Activated CD4-positive, CD25-positive, alpha-beta regulatory T cell treated with anti-CD3 and anti-CD28 coated beads, Interleukin-2, amount 50 U/mL, for 24 hours (primary cell): ENCODE results near the gene PTPRT.

Experiments
- ATAC-seq, 2 donors: fragments of 150-1000 bp; cut with Tn5 transposase; one replicate each; pipeline ENCODE4 v1.10.0; 2021; ENCODE audit warnings: mild to moderate bottlenecking in 1 of 2, moderate library complexity in 1 of 2

Gene PTPRT

GRCh38 chr20:43096931-43097260, 92.8 kb downstream of the PTPRT start:
- ATAC-seq, result no peak

DNA sequence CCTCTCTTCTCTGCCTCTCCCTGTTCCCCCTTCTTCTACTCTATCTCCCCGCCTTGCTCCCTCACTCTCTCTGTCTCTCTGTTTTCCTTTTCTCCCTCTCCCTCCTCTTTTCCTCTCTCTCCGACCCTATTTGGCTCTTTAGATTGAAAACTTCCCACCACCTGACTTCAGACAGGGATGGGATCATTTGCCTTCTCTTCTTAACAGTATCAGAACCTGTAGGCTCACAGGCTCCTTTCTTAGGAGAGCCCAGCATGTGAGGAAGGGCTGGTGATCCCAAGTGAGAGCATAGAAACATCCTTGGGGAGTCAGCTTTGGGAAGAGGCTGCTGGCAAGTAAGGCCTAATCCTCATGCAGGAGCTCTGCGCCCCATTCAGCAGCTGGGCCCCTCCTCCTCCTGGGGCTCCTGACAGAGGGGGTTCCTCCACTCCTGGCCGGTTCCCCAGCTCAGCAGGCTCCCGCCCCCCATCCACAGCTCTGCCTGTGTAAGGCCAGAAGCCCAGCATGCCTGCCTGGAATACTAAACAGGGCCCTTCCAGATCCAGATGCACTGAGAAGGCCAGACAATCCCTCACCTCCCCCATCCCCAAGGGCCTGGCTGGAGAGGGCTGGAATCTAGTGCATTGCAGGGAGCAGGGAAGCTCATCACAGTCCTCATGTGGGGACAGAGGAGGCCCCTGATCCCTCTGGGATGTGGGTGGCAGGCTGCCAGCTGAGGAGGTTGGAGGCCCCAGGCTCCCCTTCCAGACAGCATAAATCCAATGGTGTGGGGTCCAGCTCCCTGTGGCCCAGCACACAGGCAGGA, 93.4 kb downstream of the PTPRT start:
- no peak for ATAC-seq

DNA sequence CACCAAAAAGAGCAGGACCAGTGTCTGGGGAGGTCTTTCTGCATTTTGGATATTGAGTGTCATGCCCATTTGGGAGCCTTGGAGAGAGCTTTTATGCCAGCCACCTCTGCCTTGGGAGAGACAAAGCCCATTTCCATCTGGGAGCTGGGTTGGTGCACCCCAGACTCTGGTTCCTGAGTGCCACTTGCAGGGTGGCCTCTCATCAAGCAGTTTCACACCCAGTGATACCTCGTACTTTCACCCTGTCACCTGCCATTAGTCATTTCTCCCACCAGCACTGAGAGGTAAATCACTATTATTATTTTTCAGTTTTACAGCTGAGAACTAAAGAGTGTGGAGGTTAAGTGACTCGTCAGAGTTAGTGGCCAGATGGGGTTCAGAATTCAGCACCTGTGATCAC, 94.7 kb downstream of the PTPRT start:
- ATAC-seq, result no peak

DNA sequence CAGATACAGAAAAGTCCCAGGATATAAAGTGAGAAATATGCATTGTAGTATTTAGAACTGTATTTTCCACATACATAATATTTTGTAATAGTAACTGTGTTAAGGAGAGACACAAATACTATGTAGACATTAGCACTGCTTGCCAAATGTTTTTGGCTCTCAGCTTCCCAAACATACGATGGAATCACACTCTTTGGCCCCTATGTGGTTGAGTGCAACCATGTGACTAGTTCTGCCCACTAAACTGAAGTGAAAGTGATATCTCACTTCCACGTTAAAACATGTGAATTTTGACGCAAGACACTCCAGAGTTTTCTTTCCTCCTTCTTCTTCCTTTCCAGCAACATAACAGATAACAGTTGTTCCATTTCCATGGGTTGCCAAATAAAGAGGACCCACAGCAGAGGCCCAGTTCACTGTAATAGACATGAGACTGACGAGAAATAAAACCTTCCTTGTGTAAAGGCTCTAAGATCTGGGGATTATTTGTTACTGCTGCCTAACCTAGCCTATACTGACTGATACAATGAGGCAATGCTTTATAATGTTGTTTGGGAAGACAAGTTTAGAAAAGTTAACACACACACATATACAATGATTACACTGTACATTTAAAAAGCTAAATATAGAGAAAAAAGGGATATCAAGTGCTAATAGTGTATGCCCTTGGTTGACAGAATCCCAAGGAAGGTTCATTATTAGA, 97.2 kb downstream of the PTPRT start:
- no peak for ATAC-seq

- ATAC-seq, result no peak
Observed at GRCh38 chr20:43068482-43068881, 121.2 kb downstream of the PTPRT start.

DNA sequence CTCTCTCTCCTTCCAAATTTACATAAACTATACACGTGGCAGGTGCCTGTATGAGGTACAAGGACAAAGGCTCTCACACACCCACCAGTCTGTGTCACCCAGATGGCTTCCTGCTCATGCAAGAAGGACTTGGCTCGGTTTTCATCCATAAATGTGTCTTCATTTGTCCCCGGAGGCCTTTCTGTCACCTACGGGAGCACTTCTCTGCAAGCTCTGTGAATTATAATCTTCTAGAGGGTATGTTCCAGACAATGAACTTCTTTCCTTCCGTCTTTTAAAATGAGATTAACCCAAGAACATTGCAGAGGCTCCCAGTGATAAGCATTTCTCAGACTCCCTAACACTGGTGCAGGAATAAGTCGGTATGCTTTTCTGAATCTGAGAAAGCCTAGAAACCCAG, 123.6 kb downstream of the PTPRT start:
- ATAC-seq, result no peak

DNA sequence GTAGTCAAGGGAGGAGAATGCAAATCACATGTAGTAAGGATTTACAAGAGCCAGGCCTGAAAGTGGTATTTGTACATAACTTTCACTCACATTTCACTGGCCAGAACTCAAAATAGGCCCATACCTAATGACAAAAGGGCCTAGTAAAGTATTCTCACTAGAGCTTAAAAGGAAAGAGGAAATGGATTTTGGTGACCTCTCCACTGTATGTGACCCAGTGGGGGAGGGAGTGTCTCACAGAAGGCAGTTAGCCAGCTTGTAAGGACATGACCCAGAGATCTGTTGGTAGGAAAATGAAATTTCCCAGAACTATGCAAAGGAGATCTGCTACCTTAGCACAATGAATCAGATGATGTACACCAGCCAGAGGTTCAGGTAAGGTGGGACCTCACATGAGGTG, 124.4 kb downstream of the PTPRT start:
- no peak for ATAC-seq

DNA sequence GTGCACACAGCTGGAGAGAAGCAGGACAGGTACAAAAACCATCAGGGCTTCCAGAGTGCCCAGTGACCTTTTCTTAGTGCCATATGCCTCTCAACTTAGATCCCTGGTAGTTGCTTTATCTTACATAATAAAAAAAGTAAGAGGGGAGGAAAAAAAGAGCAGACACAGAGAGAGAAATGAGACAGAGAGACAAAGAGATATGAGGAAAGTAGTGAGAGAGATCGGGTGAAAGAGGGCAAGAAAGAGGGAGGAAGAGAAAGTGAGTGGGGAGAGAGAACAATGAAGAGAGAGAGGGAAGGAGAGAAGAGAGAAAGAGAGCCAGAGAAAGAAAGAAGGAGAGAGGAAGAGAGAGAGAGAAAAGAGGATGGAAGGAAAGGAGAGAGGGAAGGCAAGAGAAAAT, 131.6 kb downstream of the PTPRT start:
- ATAC-seq, result no peak

- ATAC-seq, result no peak
Observed at GRCh38 chr20:43057317-43057716, 132.4 kb downstream of the PTPRT start.

GRCh38 chr20:43055181-43055884, 134.4 kb downstream of the PTPRT start:
- no peak for ATAC-seq

DNA sequence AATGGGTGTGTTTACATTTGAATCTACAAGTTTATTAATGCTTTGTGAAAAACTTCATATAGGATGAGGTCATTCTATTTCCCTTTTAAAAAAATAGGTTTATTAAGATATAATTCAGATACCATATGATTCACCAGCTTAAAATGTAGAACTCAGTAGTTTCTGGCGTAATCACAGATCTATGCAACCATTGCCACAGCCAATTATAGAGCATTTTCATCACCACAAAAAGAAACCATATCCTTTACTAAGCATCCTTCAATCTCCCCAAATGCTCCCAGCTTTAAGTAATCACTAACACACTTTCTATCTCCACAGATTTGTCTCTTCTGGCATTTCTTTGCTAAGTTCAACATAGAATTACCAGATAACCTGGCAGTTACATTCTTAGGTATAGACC, 137.2 kb downstream of the PTPRT start:
- no peak for ATAC-seq

GRCh38 chr20:43046966-43047365, 142.7 kb downstream of the PTPRT start:
- ATAC-seq, result no peak

GRCh38 chr20:43043887-43044286, 145.8 kb downstream of the PTPRT start:
- no peak for ATAC-seq

DNA sequence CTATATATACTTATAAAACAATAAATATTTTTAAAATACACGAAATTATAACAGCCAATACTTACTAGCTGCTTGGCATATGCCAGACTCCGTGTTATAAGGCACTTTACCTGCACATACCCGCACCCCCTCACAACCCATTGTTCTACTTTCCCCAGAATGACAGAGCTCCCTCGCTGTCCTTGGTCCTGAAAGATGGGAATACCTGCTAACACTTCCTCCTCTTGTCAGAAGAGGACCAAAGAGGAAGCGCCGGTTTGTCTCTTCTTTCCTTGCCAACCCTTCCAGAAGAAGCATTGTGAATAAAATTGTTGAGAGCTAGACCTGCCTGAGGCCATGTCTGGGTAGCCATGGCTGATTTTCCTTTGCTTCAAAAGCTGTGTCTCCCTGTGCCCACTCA, 149.3 kb downstream of the PTPRT start:
- no peak for ATAC-seq

- no peak for ATAC-seq
Observed at GRCh38 chr20:43037605-43038309, 151.9 kb downstream of the PTPRT start.

DNA sequence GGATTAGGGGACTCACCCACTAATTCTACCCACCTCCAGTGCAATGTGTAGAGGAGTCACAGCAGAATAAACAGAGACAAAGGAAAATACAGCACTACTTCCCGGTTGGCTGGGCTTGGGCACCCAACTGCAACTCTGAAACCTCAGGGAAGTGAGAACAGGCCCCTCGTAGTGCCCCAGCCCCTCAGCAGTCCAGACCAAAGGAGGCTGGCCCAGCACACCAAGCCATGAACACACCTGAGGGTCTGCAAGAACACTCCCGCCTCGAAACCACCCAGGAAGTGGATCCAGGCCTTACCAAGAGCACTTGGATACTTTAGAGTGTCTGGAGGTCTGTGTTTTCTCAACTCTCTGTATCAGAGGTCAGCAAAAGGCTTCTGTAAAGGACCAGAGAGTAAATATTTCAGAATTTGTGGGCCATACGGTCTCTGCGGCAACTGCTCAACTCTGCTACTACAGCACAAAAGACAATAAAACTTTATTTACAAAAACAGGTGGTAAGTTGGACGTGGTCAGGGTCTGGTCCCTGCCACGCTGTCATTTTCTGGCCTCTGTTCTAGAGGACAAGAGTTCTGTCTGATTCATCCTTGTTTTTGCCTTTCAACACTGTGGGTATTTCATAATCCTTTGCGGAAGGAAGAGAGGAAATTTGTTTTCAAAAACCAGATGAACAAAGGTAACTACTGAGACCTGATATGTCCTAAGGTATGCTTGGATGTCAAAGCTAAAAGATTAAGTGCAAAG, 154.6 kb downstream of the PTPRT start:
- ATAC-seq, result no peak

DNA sequence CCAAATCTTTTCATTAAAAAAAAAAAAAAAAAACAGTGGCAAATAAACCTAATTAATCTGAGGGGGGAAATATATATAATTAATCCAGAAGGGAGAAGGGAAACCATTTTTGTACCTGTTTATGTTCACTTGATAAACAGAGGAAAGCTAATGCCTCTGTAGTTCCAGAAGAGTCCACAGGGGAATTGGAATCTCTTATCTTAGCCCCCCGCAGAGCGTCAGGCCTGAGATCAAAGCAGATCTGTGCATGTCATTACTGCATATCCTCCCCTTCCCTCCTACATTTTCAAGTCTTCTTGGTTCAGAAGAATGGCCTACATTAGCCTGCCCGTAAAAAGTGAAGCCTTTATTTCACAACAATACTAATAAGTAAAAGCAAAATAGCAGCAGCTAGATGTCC, 157.2 kb downstream of the PTPRT start:
- ATAC-seq, result no peak

- no peak for ATAC-seq
Observed at GRCh38 chr20:43029176-43029575, 160.5 kb downstream of the PTPRT start.

GRCh38 chr20:43028470-43028869, 161.2 kb downstream of the PTPRT start:
- no peak for ATAC-seq

DNA sequence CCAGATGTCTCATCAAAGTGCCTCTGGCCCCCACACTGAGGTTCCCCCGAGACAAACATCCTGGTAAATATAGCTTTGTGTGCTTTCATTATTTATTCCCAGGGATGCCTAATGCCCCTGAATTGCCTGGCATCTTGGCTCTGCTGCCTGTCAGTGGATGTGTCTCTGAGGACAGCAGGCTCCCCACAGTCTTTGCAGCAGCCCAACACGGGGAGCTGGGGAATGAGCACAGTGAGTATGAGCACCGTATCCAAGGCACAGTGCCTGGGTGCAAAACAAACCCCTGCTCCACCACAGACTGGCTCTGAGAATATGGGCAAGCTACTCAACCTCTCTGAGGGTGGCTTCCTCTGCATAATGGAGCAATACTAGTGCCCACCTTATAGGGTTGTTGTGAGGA, 165.9 kb downstream of the PTPRT start:
- ATAC-seq, result no peak

DNA sequence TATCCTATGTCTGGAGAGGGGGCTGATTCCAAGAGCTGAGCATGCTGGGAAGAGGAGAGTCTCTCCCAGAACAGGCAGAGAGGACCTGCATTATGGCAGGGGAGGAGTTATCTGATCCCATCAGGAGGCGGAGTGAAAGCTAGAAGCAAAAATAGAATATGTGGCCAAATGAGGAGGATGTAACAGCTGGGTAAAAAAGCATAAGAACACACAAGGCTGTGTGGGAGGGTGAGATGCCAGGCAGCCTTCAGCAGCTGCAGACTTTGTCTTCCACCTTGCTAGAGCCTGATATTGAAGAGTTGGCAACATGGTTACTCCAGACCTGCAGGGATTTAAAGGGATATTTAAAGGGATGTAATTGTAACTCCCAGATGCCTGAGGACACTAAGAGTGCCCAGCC, 167.1 kb downstream of the PTPRT start:
- no peak for ATAC-seq

DNA sequence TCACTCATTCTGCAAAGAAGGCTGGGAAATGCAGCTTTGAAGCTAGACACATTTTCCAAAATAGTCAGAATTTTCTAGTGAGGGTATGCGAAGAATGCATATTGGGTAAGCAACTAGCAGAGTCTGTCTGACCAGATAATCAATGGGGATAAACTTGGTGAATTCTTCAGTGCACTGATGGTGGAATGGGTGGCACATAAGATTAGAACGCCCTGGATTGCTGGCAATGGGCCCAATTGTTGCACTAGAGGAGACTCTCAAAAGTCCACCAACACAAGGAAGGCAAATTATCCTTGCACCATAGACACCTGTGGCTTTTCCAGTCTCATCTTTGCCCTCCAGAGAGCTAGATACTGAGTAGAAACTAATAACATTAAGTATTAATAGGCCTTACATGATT, 167.6 kb downstream of the PTPRT start:
- no peak for ATAC-seq
